D721Med (cell line): ENCODE measurements around the gene NCBP3.

Experiments
- DNase-seq: peaks from one replicate; pipeline ENCODE4 v3.0.0; 2011; ENCODE audit warnings: low spot score; ENCODE audit not compliant: insufficient read length
- FAIRE-seq: peaks from 2 replicates; lab custom pipeline; 2011; peaks lifted over from hg19 to GRCh38; lab: Jason Lieb, UNC
- TF ChIP-seq, protein P1 (sequence below): IDR thresholded peaks from 2 replicates; pipeline ENCODE4 v1.5.1; 2012; ENCODE audit warnings: mild to moderate bottlenecking, control low read depth; ENCODE audit not compliant: insufficient read depth; ENCODE audit errors: missing control alignments

NCBP3 gene

DNA sequence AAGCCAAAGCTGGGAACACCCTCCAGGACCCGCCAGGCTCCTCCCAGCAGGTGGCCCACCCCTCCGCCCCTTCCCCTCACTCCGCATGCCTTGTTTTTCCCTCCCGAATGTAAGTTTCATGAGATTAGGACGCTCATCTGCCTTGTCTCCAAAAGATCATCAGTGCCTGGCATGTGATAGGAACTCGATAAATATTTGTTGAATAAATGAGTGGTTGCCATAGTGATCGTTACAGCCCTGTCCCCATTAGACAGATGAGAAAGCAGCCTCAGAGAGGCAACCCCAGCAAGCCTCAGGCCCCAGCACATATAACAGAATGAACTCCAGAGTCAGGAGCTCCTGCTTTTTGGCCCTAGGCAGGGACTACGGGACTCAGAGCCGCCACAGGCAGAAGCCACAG, 41.8 kb upstream of the NCBP3 start:
- DNase-seq (no peak), FAIRE-seq (no peak)
- TF ChIP-seq, protein P1, sequence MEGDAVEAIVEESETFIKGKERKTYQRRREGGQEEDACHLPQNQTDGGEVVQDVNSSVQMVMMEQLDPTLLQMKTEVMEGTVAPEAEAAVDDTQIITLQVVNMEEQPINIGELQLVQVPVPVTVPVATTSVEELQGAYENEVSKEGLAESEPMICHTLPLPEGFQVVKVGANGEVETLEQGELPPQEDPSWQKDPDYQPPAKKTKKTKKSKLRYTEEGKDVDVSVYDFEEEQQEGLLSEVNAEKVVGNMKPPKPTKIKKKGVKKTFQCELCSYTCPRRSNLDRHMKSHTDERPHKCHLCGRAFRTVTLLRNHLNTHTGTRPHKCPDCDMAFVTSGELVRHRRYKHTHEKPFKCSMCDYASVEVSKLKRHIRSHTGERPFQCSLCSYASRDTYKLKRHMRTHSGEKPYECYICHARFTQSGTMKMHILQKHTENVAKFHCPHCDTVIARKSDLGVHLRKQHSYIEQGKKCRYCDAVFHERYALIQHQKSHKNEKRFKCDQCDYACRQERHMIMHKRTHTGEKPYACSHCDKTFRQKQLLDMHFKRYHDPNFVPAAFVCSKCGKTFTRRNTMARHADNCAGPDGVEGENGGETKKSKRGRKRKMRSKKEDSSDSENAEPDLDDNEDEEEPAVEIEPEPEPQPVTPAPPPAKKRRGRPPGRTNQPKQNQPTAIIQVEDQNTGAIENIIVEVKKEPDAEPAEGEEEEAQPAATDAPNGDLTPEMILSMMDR: no peak

DNA sequence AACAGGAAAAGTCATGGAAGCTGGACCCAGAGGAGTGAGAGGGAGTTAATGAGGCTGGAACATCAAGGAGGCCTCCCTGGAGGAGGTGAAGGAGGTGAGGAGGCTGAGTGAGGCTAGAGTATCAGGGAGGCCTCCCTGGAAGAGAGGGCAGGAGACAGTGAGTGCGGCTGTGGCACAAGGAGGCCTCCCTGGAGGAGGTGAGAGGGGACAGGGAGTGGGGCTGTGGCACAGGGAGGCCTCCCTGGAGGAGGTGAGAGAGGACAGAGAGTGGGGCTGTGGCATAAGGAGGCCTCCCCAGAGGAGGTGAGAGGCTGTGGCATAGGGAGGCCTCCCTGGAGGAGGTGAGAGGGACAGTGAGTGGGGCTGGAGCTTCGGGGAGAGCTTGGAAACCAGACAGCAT, 41.3 kb upstream of the NCBP3 start:
- DNase-seq (no peak), FAIRE-seq (no peak)
- TF ChIP-seq, protein P1: no peak

DNA sequence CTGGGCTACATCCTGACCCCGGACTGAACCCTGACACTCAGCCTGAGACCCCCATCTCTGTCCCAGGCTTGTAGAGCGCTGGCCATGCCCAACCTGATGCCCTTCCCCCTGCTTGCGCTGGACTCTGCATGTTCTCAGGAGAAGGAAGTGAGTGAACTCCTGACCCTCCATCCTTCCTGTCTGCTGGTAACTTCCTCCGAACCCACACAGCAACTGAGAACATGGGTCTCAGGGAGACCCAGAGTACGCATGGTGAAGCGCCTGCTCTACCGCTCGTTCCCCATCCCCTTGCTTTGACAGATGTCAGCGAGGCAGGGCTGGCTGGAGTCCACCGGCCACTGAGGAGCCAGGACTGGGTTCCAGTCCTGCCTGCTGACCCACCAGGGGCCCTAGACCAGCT, 40.7 kb upstream of the NCBP3 start:
- TF ChIP-seq, protein P1: no peak
- FAIRE-seq (no peak), DNase-seq (no peak)

DNA sequence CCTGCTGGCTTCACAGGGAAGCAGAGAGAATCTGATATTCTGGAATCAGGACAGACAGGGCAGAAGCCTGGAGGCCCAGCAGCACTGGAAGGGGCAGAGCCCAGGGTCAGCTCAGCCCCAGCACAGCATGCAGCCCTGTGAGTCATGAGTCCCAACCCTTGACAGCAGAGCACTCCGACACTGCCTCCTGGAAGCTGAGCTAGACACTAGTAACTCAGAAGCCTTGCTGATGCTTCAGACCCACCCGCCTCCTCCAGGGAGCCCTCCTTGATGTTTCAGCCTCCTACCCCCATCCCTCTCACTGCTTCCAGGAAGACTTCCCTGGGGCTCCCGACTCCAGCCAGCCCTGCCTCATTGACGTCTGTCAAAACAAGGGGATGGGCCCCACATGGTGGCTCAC, 39.9 kb upstream of the NCBP3 start:
- TF ChIP-seq, protein P1: no peak
- DNase-seq: no peak

DNA sequence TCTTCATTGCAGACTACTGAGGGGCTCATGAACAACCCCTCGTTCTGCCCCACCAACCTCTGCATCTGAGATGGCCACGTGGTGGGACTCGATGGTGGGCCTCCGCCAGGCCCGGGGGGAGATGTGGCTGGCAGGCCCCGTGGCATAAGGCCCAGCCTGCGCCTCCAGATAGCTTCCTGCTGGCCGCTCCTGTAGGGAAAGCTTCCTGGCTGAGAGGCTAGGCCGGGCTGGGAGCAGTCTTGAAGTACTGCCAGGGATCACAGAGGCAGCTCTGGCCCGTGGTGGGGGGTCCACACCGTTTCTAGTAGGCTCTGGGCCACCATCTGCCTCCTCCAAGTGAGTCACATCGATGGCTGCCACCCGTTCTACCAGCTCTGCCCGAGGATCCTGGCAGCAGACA, 39.2 kb upstream of the NCBP3 start:
- TF ChIP-seq, protein P1: no peak
- DNase-seq (no peak), FAIRE-seq (no peak)

More for the DNA sequence above, 39.9 kb upstream of the NCBP3 start:
- no peak for FAIRE-seq

DNA sequence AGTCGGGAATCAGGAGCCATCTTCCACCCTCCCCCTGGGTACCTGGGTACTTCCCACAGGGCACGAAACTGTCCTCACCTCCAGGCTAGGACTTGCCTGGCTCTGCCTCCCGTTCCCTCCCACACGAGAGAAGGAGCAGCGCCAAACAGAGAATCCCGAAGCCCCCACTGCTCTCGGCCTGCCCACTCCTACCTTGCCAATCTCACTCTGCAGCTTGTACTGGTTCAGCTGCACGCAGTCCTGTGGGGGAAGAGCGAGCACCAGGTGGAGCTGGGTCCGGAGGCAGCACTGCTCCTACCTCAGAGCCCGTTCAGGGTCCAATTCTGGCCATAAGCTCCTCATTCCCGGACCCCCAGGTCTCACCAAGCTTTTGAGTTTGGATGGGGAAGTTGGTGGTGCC, 38.1 kb upstream of the NCBP3 start:
- no peak for FAIRE-seq
- no peak for DNase-seq
- TF ChIP-seq, protein P1: no peak

DNA sequence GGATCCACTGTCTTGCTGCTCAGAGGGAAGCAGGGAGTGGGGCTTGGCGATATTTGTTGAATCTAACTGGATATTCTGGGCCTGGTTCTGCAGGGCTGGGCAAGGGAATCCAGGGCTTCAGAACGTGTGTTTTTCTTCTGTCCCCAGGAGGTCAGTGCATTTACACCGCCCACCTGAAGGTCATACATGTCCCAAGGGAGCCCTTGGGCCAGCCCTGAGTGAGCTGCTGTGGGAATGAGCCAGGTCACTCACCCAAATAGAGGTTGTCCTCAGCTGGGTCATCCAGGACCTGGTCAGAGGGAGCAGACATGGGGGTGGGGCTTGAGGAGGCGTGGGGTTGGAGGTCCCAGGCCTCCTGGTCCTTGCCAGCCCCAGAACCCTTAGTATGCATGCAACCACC, 36.2 kb upstream of the NCBP3 start:
- FAIRE-seq (no peak), DNase-seq (no peak)
- TF ChIP-seq, protein P1: no peak
